Measurements from ENCODE around the gene IL17RE. TPM values are rescaled to one million over a fixed set of nuclear protein-coding genes. Genes with fewer than 3 reads are reported as not detected.
"Not testable (repeated sequence)": the region's sequence is repeated elsewhere in the genome, so short reads cannot be mapped to it uniquely, and the experiment has no call there.

The IL17RE gene
- total RNA-seq, 8 experiments from 2014 or later = 0.23 to 1.8 (median 0.45) TPM

- ATAC-seq (replicated peaks in 6 of 8); H3K4me1 ChIP-seq (replicated peaks in 1 of 2); H3K4me3 ChIP-seq; H3K27ac ChIP-seq; in situ Hi-C loops (cut with MboI; ENCODE audit: low pct_unique_long_range_greater_than_20kb in 2 of 9, low sequenced_read_pairs in 9 of 9, unreplicated experiment in 9 of 9): not testable (repeated sequence)
- WGBS, 10 experiments = 82 to 100% (median 93%) methylated on average over 1 to 5 of the region's 6 CpGs; no CpG with 5 or more reads in 5 of the 10 experiments
Observed at GRCh38 chr3:9900965-9901415, 1.7 kb upstream of the IL17RE start.

- peaks cover 0 to 5% of the 10 kb centered on the region in 2 donors for H3K4me1 ChIP-seq (replicated peaks in 1 of 2)
- no peak overlapping the region for H3K4me3 ChIP-seq
- in situ Hi-C loops (cut with MboI; ENCODE audit: low pct_unique_long_range_greater_than_20kb in 2 of 9, low sequenced_read_pairs in 9 of 9, unreplicated experiment in 9 of 9) = no loop called here
- no peak for ATAC-seq (replicated peaks in 6 of 8)
- H3K27ac ChIP-seq = no peak overlapping the region
- 74 to 100% (median 100%) methylated on average over 1 to 4 of the region's 5 CpGs; no CpG with 5 or more reads in 4 of the 10 experiments for WGBS, 10 experiments
Observed at GRCh38 chr3:9901967-9902366, 681 bp upstream of the IL17RE start.

- 14 to 83% (median 51%) methylated on average over 1 to 4 of the region's 4 CpGs; no CpG with 5 or more reads in 3 of the 10 experiments for WGBS, 10 experiments
- Histone ChIP-seq H3K27ac (no peak overlapping the region), H3K4me3 (no peak overlapping the region), H3K4me1 (replicated peaks in 1 of 2) (no peaks in the 10 kb centered on the region)
- ATAC-seq (replicated peaks in 6 of 8) = peak in 2 of 8 experiments; percentile 38 to 47
- in situ Hi-C loops (cut with MboI; ENCODE audit: low pct_unique_long_range_greater_than_20kb in 2 of 9, low sequenced_read_pairs in 9 of 9, unreplicated experiment in 9 of 9) = no loop called here
Observed at GRCh38 chr3:9903238-9903624, 583 bp downstream of the IL17RE start.

GRCh38 chr3:9903904-9904303 lies 1.3 kb downstream of the IL17RE start:
- in situ Hi-C loops (cut with MboI; ENCODE audit: low pct_unique_long_range_greater_than_20kb in 2 of 9, low sequenced_read_pairs in 9 of 9, unreplicated experiment in 9 of 9) = no loop called here
- 73 to 100% (median 100%) methylated on average over 1 to 2 of the region's 4 CpGs; no CpG with 5 or more reads in 2 of the 10 experiments for WGBS, 10 experiments

GRCh38 chr3:9906480-9906879 lies 3.8 kb downstream of the IL17RE start:
- in situ Hi-C loops (cut with MboI; ENCODE audit: low pct_unique_long_range_greater_than_20kb in 2 of 9, low sequenced_read_pairs in 9 of 9, unreplicated experiment in 9 of 9) = no loop called here
- Histone ChIP-seq H3K4me3 (no peak overlapping the region), H3K27ac (no peak overlapping the region), H3K4me1 (replicated peaks in 1 of 2) (no peaks in the 10 kb centered on the region)
- no peak for ATAC-seq (replicated peaks in 6 of 8)
- WGBS, 10 experiments = 40 to 100% (median 84%) methylated on average over 1 to 3 of the region's 5 CpGs; no CpG with 5 or more reads in 4 of the 10 experiments

More at GRCh38 chr3:9903904-9904303, 1.3 kb downstream of the IL17RE start:
- Histone ChIP-seq H3K4me1 (replicated peaks in 1 of 2) (no peaks in the 10 kb centered on the region), H3K27ac (no peak overlapping the region), H3K4me3 (no peak overlapping the region)
- no peak for ATAC-seq (replicated peaks in 6 of 8)

- H3K4me1 ChIP-seq (replicated peaks in 1 of 2) = no peaks in the 10 kb centered on the region
- ATAC-seq (replicated peaks in 6 of 8) = no peak
- WGBS, 10 experiments = 83 to 100% (median 92%) methylated on average over 1 to 2 of the region's 3 CpGs; no CpG with 5 or more reads in 5 of the 10 experiments
- H3K27ac ChIP-seq = no peak overlapping the region
- in situ Hi-C loops (cut with MboI; ENCODE audit: low pct_unique_long_range_greater_than_20kb in 2 of 9, low sequenced_read_pairs in 9 of 9, unreplicated experiment in 9 of 9) = no loop called here
- no peak overlapping the region for H3K4me3 ChIP-seq
Observed at GRCh38 chr3:9908286-9908685, 5.6 kb downstream of the IL17RE start.

GRCh38 chr3:9909221-9910013 lies 6.8 kb downstream of the IL17RE start:
- H3K4me3 ChIP-seq = no peak overlapping the region
- ATAC-seq (replicated peaks in 6 of 8) = peak in 1 of 8 experiments; percentile 28
- in situ Hi-C loops (cut with MboI; ENCODE audit: low pct_unique_long_range_greater_than_20kb in 2 of 9, low sequenced_read_pairs in 9 of 9, unreplicated experiment in 9 of 9) = no loop called here
- no peak overlapping the region for H3K27ac ChIP-seq
- 17 to 82% (median 55%) methylated on average over 1 to 4 of the region's 7 CpGs; no CpG with 5 or more reads in 2 of the 10 experiments for WGBS, 10 experiments
- H3K4me1 ChIP-seq (replicated peaks in 1 of 2) = no peaks in the 10 kb centered on the region

GRCh38 chr3:9911863-9912262 lies 9.2 kb downstream of the IL17RE start:
- no peak for ATAC-seq (replicated peaks in 6 of 8)
- Histone ChIP-seq H3K27ac (no peak overlapping the region), H3K4me1 (replicated peaks in 1 of 2) (peaks cover 11 to 22% of the 10 kb centered on the region in 2 donors), H3K4me3 (no peak overlapping the region)
- WGBS, 10 experiments = 58 to 100% (median 90%) methylated on average over 1 to 8 of the region's 8 CpGs; no CpG with 5 or more reads in 1 of the 10 experiments
- in situ Hi-C loops (cut with MboI; ENCODE audit: low pct_unique_long_range_greater_than_20kb in 2 of 9, low sequenced_read_pairs in 9 of 9, unreplicated experiment in 9 of 9) = no loop called here

GRCh38 chr3:9912294-9912935 lies 9.8 kb downstream of the IL17RE start:
- 17 to 100% (median 87%) methylated on average over 1 to 4 of the region's 7 CpGs for WGBS, 10 experiments
- H3K4me1 ChIP-seq (replicated peaks in 1 of 2) = peaks cover 15 to 26% of the 10 kb centered on the region in 2 donors
- H3K27ac ChIP-seq = no peak overlapping the region
- no peak for ATAC-seq (replicated peaks in 6 of 8)
- in situ Hi-C loops (cut with MboI; ENCODE audit: low pct_unique_long_range_greater_than_20kb in 2 of 9, low sequenced_read_pairs in 9 of 9, unreplicated experiment in 9 of 9) = no loop called here
- H3K4me3 ChIP-seq = no peak overlapping the region

GRCh38 chr3:9913601-9914000 lies 11.0 kb downstream of the IL17RE start:
- in situ Hi-C loops (cut with MboI; ENCODE audit: low pct_unique_long_range_greater_than_20kb in 2 of 9, low sequenced_read_pairs in 9 of 9, unreplicated experiment in 9 of 9) = no loop called here
- Histone ChIP-seq H3K4me1 (replicated peaks in 1 of 2) (peaks cover 15 to 27% of the 10 kb centered on the region in 2 donors), H3K4me3 (no peak overlapping the region), H3K27ac (no peak overlapping the region)
- ATAC-seq (replicated peaks in 6 of 8) = no peak
- WGBS, 10 experiments = 80 to 100% (median 92%) methylated on average over 1 to 2 of the region's 5 CpGs; no CpG with 5 or more reads in 7 of the 10 experiments

GRCh38 chr3:9914011-9914410 lies 11.4 kb downstream of the IL17RE start:
- 0 to 100% methylated on average over 1 of the region's 1 CpG; no CpG with 5 or more reads in 8 of the 10 experiments for WGBS, 10 experiments
- peaks cover 15 to 27% of the 10 kb centered on the region in 2 donors for H3K4me1 ChIP-seq (replicated peaks in 1 of 2)
- H3K4me3 ChIP-seq = no peak overlapping the region
- in situ Hi-C loops (cut with MboI; ENCODE audit: low pct_unique_long_range_greater_than_20kb in 2 of 9, low sequenced_read_pairs in 9 of 9, unreplicated experiment in 9 of 9) = no loop called here
- no peak overlapping the region for H3K27ac ChIP-seq
- peak in 1 of 8 experiments; percentile 36 for ATAC-seq (replicated peaks in 6 of 8)

GRCh38 chr3:9914559-9915253 lies 12.1 kb downstream of the IL17RE start:
- H3K4me1 ChIP-seq (replicated peaks in 1 of 2) = peaks cover 15 to 27% of the 10 kb centered on the region in 2 donors
- H3K4me3 ChIP-seq = peak overlapping the region; percentile 26 to 37 (median 31)
- in situ Hi-C loops (cut with MboI; ENCODE audit: low pct_unique_long_range_greater_than_20kb in 2 of 9, low sequenced_read_pairs in 9 of 9, unreplicated experiment in 9 of 9) = no loop called here
- H3K27ac ChIP-seq = peak overlapping the region in 1 of 2 donors; percentile 74
- peak in 1 of 8 experiments; percentile 1 for ATAC-seq (replicated peaks in 6 of 8)
- WGBS, 10 experiments = 40 to 100% (median 70%) methylated on average over 1 to 3 of the region's 15 CpGs; no CpG with 5 or more reads in 5 of the 10 experiments

All from motor neuron (in vitro differentiated cells).